ENCODE measurements around the gene CHPT1.

Gene CHPT1

GRCh38 chr12:101650346-101651117 is 46.9 kb upstream of the CHPT1 start:
- Histone ChIP-seq H3K4me1 (ENCODE audit: insufficient read depth, low read length, severe bottlenecking) (no peaks in the 10 kb centered on the region), H3K9me3 (ENCODE audit: low read length) (no peaks in the 10 kb centered on the region), H3K4me2 (ENCODE audit: low read length) (no peak overlapping the region), H3K4me3 (ENCODE audit: low read depth, low read length, poor library complexity, severe bottlenecking) (no peak overlapping the region), H3K79me2 (ENCODE audit: insufficient read depth, low read length) (no peaks in the 10 kb centered on the region), H3F3A (ENCODE audit: insufficient read depth, low read length) (no peaks in the 10 kb centered on the region), H2AFZ (ENCODE audit: low read length) (no peak overlapping the region), H3K27me3 (ENCODE audit: insufficient read depth, low read length) (no peaks in the 10 kb centered on the region), H3K9ac (ENCODE audit: low read length) (no peak overlapping the region), H3K9me2 (ENCODE audit: low read depth, low read length) (no peaks in the 10 kb centered on the region), H3K27ac (ENCODE audit: low read depth, low read length, poor library complexity, severe bottlenecking) (no peak overlapping the region), H4K20me1 (ENCODE audit: insufficient read depth, low read length) (no peaks in the 10 kb centered on the region), H3K36me3 (ENCODE audit: insufficient read depth, low read length) (no peaks in the 10 kb centered on the region)
- TF ChIP-seq, protein P1, sequence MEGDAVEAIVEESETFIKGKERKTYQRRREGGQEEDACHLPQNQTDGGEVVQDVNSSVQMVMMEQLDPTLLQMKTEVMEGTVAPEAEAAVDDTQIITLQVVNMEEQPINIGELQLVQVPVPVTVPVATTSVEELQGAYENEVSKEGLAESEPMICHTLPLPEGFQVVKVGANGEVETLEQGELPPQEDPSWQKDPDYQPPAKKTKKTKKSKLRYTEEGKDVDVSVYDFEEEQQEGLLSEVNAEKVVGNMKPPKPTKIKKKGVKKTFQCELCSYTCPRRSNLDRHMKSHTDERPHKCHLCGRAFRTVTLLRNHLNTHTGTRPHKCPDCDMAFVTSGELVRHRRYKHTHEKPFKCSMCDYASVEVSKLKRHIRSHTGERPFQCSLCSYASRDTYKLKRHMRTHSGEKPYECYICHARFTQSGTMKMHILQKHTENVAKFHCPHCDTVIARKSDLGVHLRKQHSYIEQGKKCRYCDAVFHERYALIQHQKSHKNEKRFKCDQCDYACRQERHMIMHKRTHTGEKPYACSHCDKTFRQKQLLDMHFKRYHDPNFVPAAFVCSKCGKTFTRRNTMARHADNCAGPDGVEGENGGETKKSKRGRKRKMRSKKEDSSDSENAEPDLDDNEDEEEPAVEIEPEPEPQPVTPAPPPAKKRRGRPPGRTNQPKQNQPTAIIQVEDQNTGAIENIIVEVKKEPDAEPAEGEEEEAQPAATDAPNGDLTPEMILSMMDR (IDR thresholded peaks at IDR 0.05; ENCODE audit: low read length), result no peak

- H3K9me2 ChIP-seq (ENCODE audit: low read depth, low read length), result no peaks in the 10 kb centered on the region
- no peak overlapping the region for H3K27ac ChIP-seq (ENCODE audit: low read depth, low read length, poor library complexity, severe bottlenecking)
- H3F3A ChIP-seq (ENCODE audit: insufficient read depth, low read length), result no peaks in the 10 kb centered on the region
- H3K4me1 ChIP-seq (ENCODE audit: insufficient read depth, low read length, severe bottlenecking), result no peaks in the 10 kb centered on the region
- no peaks in the 10 kb centered on the region for H3K36me3 ChIP-seq (ENCODE audit: insufficient read depth, low read length)
- no peak overlapping the region for H2AFZ ChIP-seq (ENCODE audit: low read length)
- H3K4me3 ChIP-seq (ENCODE audit: low read depth, low read length, poor library complexity, severe bottlenecking), result no peak overlapping the region
- no peak for TF ChIP-seq EZH2 (IDR thresholded peaks at IDR 0.05; ENCODE audit: borderline replicate concordance, low read length)
- TF ChIP-seq, protein P1 (IDR thresholded peaks at IDR 0.05; ENCODE audit: low read length), result no peak
- no peaks in the 10 kb centered on the region for H3K9me3 ChIP-seq (ENCODE audit: low read length)
- H3K79me2 ChIP-seq (ENCODE audit: insufficient read depth, low read length), result no peaks in the 10 kb centered on the region
- H4K20me1 ChIP-seq (ENCODE audit: insufficient read depth, low read length), result no peaks in the 10 kb centered on the region
- H3K4me2 ChIP-seq (ENCODE audit: low read length), result no peak overlapping the region
- H3K9ac ChIP-seq (ENCODE audit: low read length), result no peak overlapping the region
- H3K27me3 ChIP-seq (ENCODE audit: insufficient read depth, low read length), result no peaks in the 10 kb centered on the region
These were observed 44.4 kb upstream of the CHPT1 start for GRCh38 chr12:101653030-101653429.

GRCh38 chr12:101653503-101653902 is 43.9 kb upstream of the CHPT1 start:
- Histone ChIP-seq H3K9ac (ENCODE audit: low read length) (no peak overlapping the region), H3K36me3 (ENCODE audit: insufficient read depth, low read length) (no peaks in the 10 kb centered on the region), H3K27me3 (ENCODE audit: insufficient read depth, low read length) (no peaks in the 10 kb centered on the region), H3K27ac (ENCODE audit: low read depth, low read length, poor library complexity, severe bottlenecking) (no peak overlapping the region), H3K9me3 (ENCODE audit: low read length) (no peaks in the 10 kb centered on the region), H4K20me1 (ENCODE audit: insufficient read depth, low read length) (no peaks in the 10 kb centered on the region), H3K9me2 (ENCODE audit: low read depth, low read length) (no peaks in the 10 kb centered on the region), H3F3A (ENCODE audit: insufficient read depth, low read length) (no peaks in the 10 kb centered on the region), H3K4me2 (ENCODE audit: low read length) (no peak overlapping the region), H3K79me2 (ENCODE audit: insufficient read depth, low read length) (no peaks in the 10 kb centered on the region), H3K4me3 (ENCODE audit: low read depth, low read length, poor library complexity, severe bottlenecking) (no peak overlapping the region), H3K4me1 (ENCODE audit: insufficient read depth, low read length, severe bottlenecking) (no peaks in the 10 kb centered on the region), H2AFZ (ENCODE audit: low read length) (no peak overlapping the region)
- TF ChIP-seq, protein P1 (IDR thresholded peaks at IDR 0.05; ENCODE audit: low read length), result no peak
- no peak for TF ChIP-seq EZH2 (IDR thresholded peaks at IDR 0.05; ENCODE audit: borderline replicate concordance, low read length)

All from OCI-LY1 (cell line).